ENCODE data around the gene MT1B. TPM values are rescaled to one million over a fixed set of nuclear protein-coding genes. Genes with fewer than 3 reads are reported as not detected.

MT1B gene
- total and polyA plus RNA-seq, 2 of the 13 experiments (the other 11 are each of a cell fraction or from before 2014, with no cell fraction given), result 0.89 TPM; not detected in 1

- no peak for TF ChIP-seq ZBED4 (CRISPR knock-in tag; IDR thresholded peaks at IDR 0.05; ENCODE audit: borderline replicate concordance)
- no peak for TF ChIP-seq ZFP90 (CRISPR knock-in tag; IDR thresholded peaks at IDR 0.05; ENCODE audit: borderline replicate concordance)
- TF ChIP-seq FOXP1 (IDR thresholded peaks at IDR 0.05), result no peak
- no peak for TF ChIP-seq FOXP1 (CRISPR knock-in tag; IDR thresholded peaks at IDR 0.05)
- no peak for TF ChIP-seq ZNF281 (CRISPR knock-in tag; IDR thresholded peaks at IDR 0.05; ENCODE audit: borderline replicate concordance)
- TF ChIP-seq IRF1 (CRISPR knock-in tag; IDR thresholded peaks at IDR 0.05; ENCODE audit: low read depth), result no peak
- no peak for TF ChIP-seq CREBL2 (CRISPR knock-in tag; IDR thresholded peaks at IDR 0.05; ENCODE audit: borderline replicate concordance)
- no peak for TF ChIP-seq HINFP (CRISPR knock-in tag; IDR thresholded peaks at IDR 0.05; ENCODE audit: low read depth)
- TF ChIP-seq ZNF30 (CRISPR knock-in tag; IDR thresholded peaks at IDR 0.05), result no peak
- TF ChIP-seq ZNF205 (CRISPR knock-in tag; IDR thresholded peaks at IDR 0.05), result no peak
- no peak for TF ChIP-seq ZNF678 (CRISPR knock-in tag; IDR thresholded peaks at IDR 0.05)
- no peak for TF ChIP-seq RNF219 (CRISPR knock-in tag; IDR thresholded peaks at IDR 0.05)
- TF ChIP-seq ZNF44 (CRISPR knock-in tag; IDR thresholded peaks at IDR 0.05), result peak; percentile 54; the same call in 1 of the 2 replicates
- TF ChIP-seq KLF9 (CRISPR knock-in tag; IDR thresholded peaks at IDR 0.05; ENCODE audit: low read depth), result no peak
- TF ChIP-seq POLR2G (IDR thresholded peaks at IDR 0.05; ENCODE audit: low read depth, low read length), result no peak
- 0 out of 2 replicates have a peak, but pooled peaks have one; percentile 57 for TF ChIP-seq ZNF430 (CRISPR knock-in tag; IDR thresholded peaks at IDR 0.05)
- TF ChIP-seq NCOR1 (IDR thresholded peaks at IDR 0.05; ENCODE audit: borderline replicate concordance, low read length), result no peak; the same call in 1 of the 2 replicates
- peak; percentile 24 for TF ChIP-seq XRCC5 (optimal IDR thresholded peaks at IDR 0.05; ENCODE audit: low read length)
These were observed 3.9 kb upstream of the MT1B start (continued) for GRCh38 chr16:56647641-56648431.
